ENCODE results near the gene SLAIN1. TPM values are rescaled to one million over a fixed set of nuclear protein-coding genes. Genes with fewer than 3 reads are reported as not detected.

Gene SLAIN1
- total and polyA plus RNA-seq, 10 of the 15 experiments (the other 5 are each of a cell fraction or from before 2014, with no cell fraction given), result 11.9 to 140 (median 56.9) TPM

GRCh38 chr13:77716692-77717091, 19.2 kb downstream of the SLAIN1 start:
- TF ChIP-seq CTCF (IDR thresholded peaks at IDR 0.05 in 2 of 3, conservative IDR thresholded peaks at IDR 0.05 in 1 of 3; ENCODE audit: control insufficient read depth in 2 of 3, extremely low read depth in 1 of 3, insufficient read depth in 1 of 3, low read depth in 3 of 3, low read length in 3 of 3), result no peak
- no peaks in the 10 kb centered on the region for H4K20me1 ChIP-seq (ENCODE audit: control insufficient read depth, insufficient read depth)
- H3K36me3 ChIP-seq (ENCODE audit: control insufficient read depth in 2 of 2, insufficient read depth in 2 of 2, low read length in 1 of 2), result 0 out of 4 replicates have a peak, but pooled peaks cover 0 to 4% of the 10 kb centered on the region in 2 experiments
- peaks cover 4% of the 10 kb centered on the region; the same call in 2 of the 3 replicates for H3K9me3 ChIP-seq (replicated peaks; ENCODE audit: control insufficient read depth, insufficient read depth, low read length)
- WGBS (ENCODE audit: insufficient coverage, insufficient replicate concordance, low lambda C conversion rate, missing lambda C conversion rate), result 79% methylated on average over 2 of the region's 2 CpGs
- RAD21 ChIA-PET (ENCODE audit: unreplicated experiment), result interaction anchor here (1.7 kb wide), 1 partner anchor 12 kb away, joined by 5 read pairs; no protein-coding TSS in a partner anchor
- POLR2A ChIA-PET, result interaction anchor here (0.6 to 1.6 kb wide), 2 partner anchors 14 to 17 kb away, joined by 4 to 5 read pairs; no protein-coding TSS in a partner anchor
- no peak overlapping the region for H3K9ac ChIP-seq (ENCODE audit: control insufficient read depth, insufficient read depth, low read length)
- intact Hi-C loops (cut with micrococcal nuclease; ENCODE audit: unreplicated experiment), result no loop called here
- FAIRE-seq (no peak), DNase-seq (ENCODE audit: low read depth, low spot score) (no peak), ATAC-seq (no peak)
- peaks cover 12% of the 10 kb centered on the region for H3K4me1 ChIP-seq (ENCODE audit: control insufficient read depth, insufficient read depth, low read length)
- H2AFZ ChIP-seq (ENCODE audit: control insufficient read depth, low read depth, low read length), result no peak overlapping the region
- in situ Hi-C loops (cut with MboI), result loop anchor here (10.0 to 25.0 kb wide), 3 partner anchors 392 to 1671 kb away; partner anchors contain the start of genes CLN5 and MYCBP2
- H3K4me3 ChIP-seq, result no peak overlapping the region
- SMC1A ChIA-PET (ENCODE audit: uncharacterized antibody, unreplicated experiment), result interaction anchor here (2.4 to 3.8 kb wide), 4 partner anchors 8 to 20 kb away, joined by 12 to 26 read pairs (median 16); partner anchors contain the start of gene SLAIN1
- H3K79me2 ChIP-seq (ENCODE audit: control insufficient read depth, insufficient read depth, low read length), result peaks cover 12% of the 10 kb centered on the region
- H3K27me3 ChIP-seq (replicated peaks in 1 of 2; ENCODE audit: control insufficient read depth in 2 of 2, insufficient read depth in 2 of 2, low read length in 1 of 2), result no peaks in the 10 kb centered on the region
- H3K27ac ChIP-seq (ENCODE audit: control insufficient read depth, insufficient read depth), result no peak overlapping the region
- no peak overlapping the region for H3K4me2 ChIP-seq (ENCODE audit: control insufficient read depth, insufficient read depth)
- CTCF ChIA-PET, result interaction anchor here (0.6 kb wide), 2 partner anchors 18 to 728 kb away, joined by 3 read pairs; no protein-coding TSS in a partner anchor
- no TSS peak for BruUV-seq (replicated peaks)

GRCh38 chr13:77717508-77717907, 20.0 kb downstream of the SLAIN1 start:
- no TSS peak for BruUV-seq (replicated peaks)
- Histone ChIP-seq H2AFZ (ENCODE audit: control insufficient read depth, low read depth, low read length) (no peak overlapping the region), H3K9me3 (replicated peaks; ENCODE audit: control insufficient read depth, insufficient read depth, low read length) (peaks cover 6% of the 10 kb centered on the region; the same call in 2 of the 3 replicates), H3K27me3 (replicated peaks in 1 of 2; ENCODE audit: control insufficient read depth in 2 of 2, insufficient read depth in 2 of 2, low read length in 1 of 2) (no peaks in the 10 kb centered on the region), H3K9ac (ENCODE audit: control insufficient read depth, insufficient read depth, low read length) (no peak overlapping the region), H3K4me3 (no peak overlapping the region), H4K20me1 (ENCODE audit: control insufficient read depth, insufficient read depth) (no peaks in the 10 kb centered on the region), H3K4me2 (ENCODE audit: control insufficient read depth, insufficient read depth) (no peak overlapping the region), H3K79me2 (ENCODE audit: control insufficient read depth, insufficient read depth, low read length) (peaks cover 12% of the 10 kb centered on the region), H3K27ac (ENCODE audit: control insufficient read depth, insufficient read depth) (no peak overlapping the region), H3K36me3 (ENCODE audit: control insufficient read depth in 2 of 2, insufficient read depth in 2 of 2, low read length in 1 of 2) (0 out of 4 replicates have a peak, but pooled peaks cover 0 to 7% of the 10 kb centered on the region in 2 experiments), H3K4me1 (ENCODE audit: control insufficient read depth, insufficient read depth, low read length) (peaks cover 12% of the 10 kb centered on the region)
- RAD21 ChIA-PET (ENCODE audit: unreplicated experiment), result interaction anchor here (0.9 to 3.5 kb wide), 2 partner anchors 12 to 18 kb away, joined by 4 to 25 read pairs; no protein-coding TSS in a partner anchor
- SMC1A ChIA-PET (ENCODE audit: uncharacterized antibody, unreplicated experiment), result interaction anchor here (1.3 to 6.2 kb wide), 4 partner anchors 9 to 24 kb away, joined by 3 to 61 read pairs (median 3); partner anchors contain the start of gene SLAIN1
- in situ Hi-C loops (cut with MboI) (loop anchor here (10.0 to 25.0 kb wide), 3 partner anchors 393 to 1670 kb away; partner anchors contain the start of genes CLN5 and MYCBP2), intact Hi-C loops (cut with micrococcal nuclease; ENCODE audit: unreplicated experiment) (no loop called here)
- CTCF ChIA-PET, result interaction anchor here (2.2 kb wide), 1 partner anchor 18 kb away, joined by 8 read pairs; no protein-coding TSS in a partner anchor
- FAIRE-seq (no peak), ATAC-seq (no peak), DNase-seq (ENCODE audit: low read depth, low spot score) (no peak)
- POLR2A ChIA-PET, result no interaction called here
- WGBS (ENCODE audit: insufficient coverage, insufficient replicate concordance, low lambda C conversion rate, missing lambda C conversion rate), result 70% methylated on average over 4 of the region's 4 CpGs
- TF ChIP-seq SREBF2 (IDR thresholded peaks at IDR 0.05; ENCODE audit: low read length) (no peak), ZBTB40 (IDR thresholded peaks at IDR 0.05; ENCODE audit: borderline replicate concordance) (no peak), PKNOX1 (IDR thresholded peaks at IDR 0.05) (peak; percentile 71), SMC3 (IDR thresholded peaks at IDR 0.05; ENCODE audit: borderline replicate concordance, low read length) (no peak)

All from GM12878 (cell line).